Hematopoietic multipotent progenitor cell treated with erythropoietin and hydrocortisone succinate and interleukin-3 and kit ligand, for 8 days (in vitro differentiated cells): ENCODE measurements around the gene RAI1.
A peak's percentile ranks its signal among the peaks of the same experiment; 100 is the strongest.
"Not testable (repeated sequence)": the region's sequence is repeated elsewhere in the genome, so short reads cannot be mapped to it uniquely, and the experiment has no call there.

ENCODE experiments used
- DNase-seq: peaks from one replicate; pipeline ENCODE4 v3.0.0-alpha.2; 2015

Gene RAI1

GRCh38 chr17:17664064-17664452 lies 17.2 kb upstream of the RAI1 start:
- DNase-seq, result no peak

- DNase-seq, result no peak
These were observed 16.0 kb upstream of the RAI1 start for GRCh38 chr17:17665255-17665654.

GRCh38 chr17:17666111-17666714 lies 15.0 kb upstream of the RAI1 start:
- no peak for DNase-seq

GRCh38 chr17:17667231-17667630 lies 14.0 kb upstream of the RAI1 start:
- no peak for DNase-seq

GRCh38 chr17:17667947-17668346 lies 13.3 kb upstream of the RAI1 start:
- no peak for DNase-seq

- DNase-seq, result no peak
These were observed 12.9 kb upstream of the RAI1 start for GRCh38 chr17:17668358-17668757.

- DNase-seq, result peak; percentile 42
These were observed 12.3 kb upstream of the RAI1 start for GRCh38 chr17:17668775-17669579.

- no peak for DNase-seq
These were observed 11.6 kb upstream of the RAI1 start for GRCh38 chr17:17669580-17670235.

GRCh38 chr17:17670701-17671305 lies 10.5 kb upstream of the RAI1 start:
- no peak for DNase-seq

GRCh38 chr17:17671369-17672129 lies 9.7 kb upstream of the RAI1 start:
- no peak for DNase-seq

GRCh38 chr17:17672453-17673368 lies 8.5 kb upstream of the RAI1 start:
- no peak for DNase-seq

GRCh38 chr17:17675416-17675815 lies 5.8 kb upstream of the RAI1 start:
- DNase-seq, result no peak

GRCh38 chr17:17675925-17676534 lies 5.2 kb upstream of the RAI1 start:
- no peak for DNase-seq

- no peak for DNase-seq
These were observed 4.5 kb upstream of the RAI1 start for GRCh38 chr17:17676752-17677151.

- no peak for DNase-seq
These were observed 3.8 kb upstream of the RAI1 start for GRCh38 chr17:17677299-17678040.

GRCh38 chr17:17678063-17678699 lies 3.1 kb upstream of the RAI1 start:
- DNase-seq, result not testable (repeated sequence)

- DNase-seq, result no peak
These were observed 2.0 kb upstream of the RAI1 start for GRCh38 chr17:17679243-17679642.

- DNase-seq, result no peak
These were observed 1.5 kb upstream of the RAI1 start for GRCh38 chr17:17679748-17680147.

GRCh38 chr17:17680477-17681186 lies 626 bp upstream of the RAI1 start:
- no peak for DNase-seq
